Lung (tissue), 12 donors: Measurements from ENCODE around the gene PAGR1. TPM values are rescaled to one million over a fixed set of nuclear protein-coding genes. Genes with fewer than 3 reads are reported as not detected.
"Not testable (repeated sequence)": the region's sequence is repeated elsewhere in the genome, so short reads cannot be mapped to it uniquely, and the experiment has no call there.

Source experiments
- ATAC-seq: fragments of 200-7000 bp; cut with Tn5 transposase; one replicate; pipeline ENCODE4 v1.9.1; 2020; ENCODE audit warnings: moderate number of reproducible peaks; ENCODE audit not compliant: insufficient read depth, low FRiP score
- DNase-seq, 3 donors: peaks; one replicate each; pipeline ENCODE4 v3.0.0-alpha.2; 2013 to 2017
- H3K27ac ChIP-seq, 2 donors: one replicate each; pipeline ENCODE4 v1.5.1; 2013; ENCODE audit warnings: mild to moderate bottlenecking in 2 of 2, moderate library complexity in 2 of 2, control low read depth in 1 of 2, inconsistent platforms in 1 of 2, low read depth in 1 of 2, low read length in 1 of 2
- H3K27me3 ChIP-seq, 3 donors: one replicate each; pipeline ENCODE4 v1.5.1; 2013; ENCODE audit warnings: low read length in 2 of 3; ENCODE audit not compliant: control insufficient read depth in 3 of 3, insufficient read depth in 3 of 3
- H3K36me3 ChIP-seq, 4 donors: one replicate each; pipeline ENCODE4 v1.5.1; 2013; ENCODE audit warnings: low read length in 4 of 4, mild to moderate bottlenecking in 1 of 4, moderate library complexity in 1 of 4; ENCODE audit not compliant: control insufficient read depth in 4 of 4, insufficient read depth in 4 of 4
- H3K4me1 ChIP-seq, 5 donors: one replicate each; pipeline ENCODE4 v1.5.1; 2013; ENCODE audit warnings: low read length in 5 of 5, mild to moderate bottlenecking in 2 of 5, moderate library complexity in 1 of 5; ENCODE audit not compliant: control insufficient read depth in 5 of 5, insufficient read depth in 5 of 5
- H3K4me3 ChIP-seq: one replicate; pipeline ENCODE4 v1.5.1; 2013; ENCODE audit warnings: mild to moderate bottlenecking, control low read depth, moderate library complexity
- H3K9ac ChIP-seq, 2 donors: one replicate each; pipeline ENCODE4 v1.5.1; 2013; ENCODE audit warnings: low read length in 2 of 2, control low read depth in 1 of 2; ENCODE audit not compliant: insufficient read depth in 1 of 2
- H3K9me3 ChIP-seq, 4 donors: one replicate each; pipeline ENCODE4 v1.5.1; 2013; ENCODE audit warnings: low read length in 3 of 4, mild to moderate bottlenecking in 1 of 4, moderate library complexity in 1 of 4; ENCODE audit not compliant: control insufficient read depth in 4 of 4, insufficient read depth in 3 of 4
- WGBS, 2 donors: extraction: QIAGEN DNeasy Blood & Tissue Kit; methylation state at CpG; one replicate each; pipeline ENCODE4 v1.1.7; 2013; 5-methylcytosine and 5-hydroxymethylcytosine counted together
- polyA plus RNA-seq, 2 donors: library from polyadenylated mRNA; stranded (reverse); fragments of 200-250 nt; gene quantifications; one replicate each; pipeline ENCODE4 v1.2.1, GENCODE V29; 2013
- total RNA-seq, 2 donors: library from RNA; depleted of rRNA in 1 of 2; stranded (reverse); fragments of >200 nt in 1 of 2; gene quantifications; one replicate each; pipeline ENCODE4 v1.2.1, GENCODE V29; 2014 to 2021
- TF ChIP-seq, protein P1 (sequence below): IDR thresholded peaks from 2 replicates; pipeline ENCODE4 v1.5.1; 2012; ENCODE audit warnings: mild to moderate bottlenecking; ENCODE audit errors: control extremely low read depth, extremely low read depth
- donor health status: control.
- donor health status: control.
- donor health status: Bipolar disorder and iron deficiency.
- donor health status: healthy.
- donor health status: DM: yes; HTN: yes; CAD: no.

Gene PAGR1
- total and polyA plus RNA-seq, 4 donors = 18.4 to 43.2 (median 26.5) TPM

DNA sequence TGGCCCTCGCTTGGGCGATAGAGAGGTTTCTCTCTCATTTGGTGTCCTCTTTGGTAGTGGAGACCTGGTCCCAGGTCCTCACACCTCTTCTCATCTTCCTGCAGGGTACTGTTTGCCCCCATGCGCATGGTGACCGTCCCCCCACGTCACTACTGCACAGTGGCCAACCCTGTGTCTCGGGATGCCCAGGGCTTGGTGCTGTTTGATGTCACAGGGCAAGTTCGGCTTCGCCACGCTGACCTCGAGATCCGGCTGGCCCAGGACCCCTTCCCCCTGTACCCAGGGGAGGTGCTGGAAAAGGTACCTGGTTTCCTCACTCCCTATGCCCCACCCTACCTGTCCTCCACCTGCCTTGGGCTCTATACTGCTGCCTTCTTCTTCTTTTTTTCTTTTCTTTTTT lies 14.8 kb downstream of the PAGR1 start:
- Histone ChIP-seq H3K27me3 (no peaks in the 10 kb centered on the region), H3K9me3 (no peaks in the 10 kb centered on the region), H3K9ac (no peak overlapping the region), H3K4me1 (peaks cover 0 to 13% (median 0%) of the 10 kb centered on the region in 5 donors), H3K4me3 (no peak overlapping the region), H3K36me3 (peaks cover 0 to 47% (median 0%) of the 10 kb centered on the region in 4 donors), H3K27ac (no peak overlapping the region)
- no peak for ATAC-seq
- DNase-seq = no peak
- TF ChIP-seq, protein P1, sequence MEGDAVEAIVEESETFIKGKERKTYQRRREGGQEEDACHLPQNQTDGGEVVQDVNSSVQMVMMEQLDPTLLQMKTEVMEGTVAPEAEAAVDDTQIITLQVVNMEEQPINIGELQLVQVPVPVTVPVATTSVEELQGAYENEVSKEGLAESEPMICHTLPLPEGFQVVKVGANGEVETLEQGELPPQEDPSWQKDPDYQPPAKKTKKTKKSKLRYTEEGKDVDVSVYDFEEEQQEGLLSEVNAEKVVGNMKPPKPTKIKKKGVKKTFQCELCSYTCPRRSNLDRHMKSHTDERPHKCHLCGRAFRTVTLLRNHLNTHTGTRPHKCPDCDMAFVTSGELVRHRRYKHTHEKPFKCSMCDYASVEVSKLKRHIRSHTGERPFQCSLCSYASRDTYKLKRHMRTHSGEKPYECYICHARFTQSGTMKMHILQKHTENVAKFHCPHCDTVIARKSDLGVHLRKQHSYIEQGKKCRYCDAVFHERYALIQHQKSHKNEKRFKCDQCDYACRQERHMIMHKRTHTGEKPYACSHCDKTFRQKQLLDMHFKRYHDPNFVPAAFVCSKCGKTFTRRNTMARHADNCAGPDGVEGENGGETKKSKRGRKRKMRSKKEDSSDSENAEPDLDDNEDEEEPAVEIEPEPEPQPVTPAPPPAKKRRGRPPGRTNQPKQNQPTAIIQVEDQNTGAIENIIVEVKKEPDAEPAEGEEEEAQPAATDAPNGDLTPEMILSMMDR = no peak
- WGBS, 2 donors = 94 to 95% methylated on average over 11 of the region's 11 CpGs

DNA sequence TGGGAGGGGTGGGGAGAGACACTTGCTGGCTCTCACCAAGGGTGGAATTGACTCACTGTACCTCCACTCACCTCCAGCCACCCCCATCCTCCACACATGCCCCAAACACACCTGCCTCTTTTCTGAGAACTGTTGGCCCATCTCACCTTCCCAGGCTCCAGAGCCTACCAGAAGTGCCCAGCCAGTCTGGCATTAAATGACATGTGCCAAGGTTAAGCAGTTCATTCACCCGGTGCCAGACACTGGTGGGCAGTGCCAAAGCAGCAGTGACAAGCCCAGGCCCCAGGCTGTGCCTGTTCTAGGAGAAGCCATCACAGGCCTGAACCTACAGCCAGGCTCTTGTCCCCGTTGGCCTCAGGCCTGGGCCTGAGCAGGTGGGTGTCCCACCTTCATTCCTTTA lies 15.5 kb downstream of the PAGR1 start:
- peaks cover 0 to 47% (median 0%) of the 10 kb centered on the region in 4 donors for H3K36me3 ChIP-seq
- ATAC-seq = no peak
- H3K27me3 ChIP-seq = no peaks in the 10 kb centered on the region
- DNase-seq = no peak
- WGBS, 2 donors = 84 to 91% methylated on average over 2 of the region's 2 CpGs
- H3K9ac ChIP-seq = no peak overlapping the region
- TF ChIP-seq, protein P1 = no peak
- H3K9me3 ChIP-seq = no peaks in the 10 kb centered on the region
- H3K4me1 ChIP-seq = peaks cover 0 to 7% (median 0%) of the 10 kb centered on the region in 5 donors
- H3K4me3 ChIP-seq = no peak overlapping the region
- no peak overlapping the region for H3K27ac ChIP-seq

DNA sequence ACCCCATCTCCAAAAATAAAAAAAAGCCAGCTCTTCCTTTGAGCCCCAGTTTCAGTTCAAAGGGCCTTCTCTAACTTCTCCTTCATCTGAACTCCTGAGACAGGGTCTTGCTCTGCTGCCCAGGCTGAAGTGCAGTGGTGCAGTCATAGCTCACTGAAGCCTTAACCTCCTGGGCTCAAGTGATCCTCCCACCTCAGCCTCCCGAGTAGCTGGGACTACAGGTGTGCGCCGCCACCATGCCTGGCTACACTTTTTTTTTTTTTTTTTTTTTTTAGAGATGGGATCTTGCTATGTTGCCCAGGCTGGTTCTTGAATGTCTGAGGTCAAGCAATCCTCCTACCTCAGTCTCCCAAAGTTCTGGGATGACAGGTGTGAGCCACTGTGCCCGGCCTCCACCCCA lies 17.3 kb downstream of the PAGR1 start:
- not testable (repeated sequence) for DNase-seq

DNA sequence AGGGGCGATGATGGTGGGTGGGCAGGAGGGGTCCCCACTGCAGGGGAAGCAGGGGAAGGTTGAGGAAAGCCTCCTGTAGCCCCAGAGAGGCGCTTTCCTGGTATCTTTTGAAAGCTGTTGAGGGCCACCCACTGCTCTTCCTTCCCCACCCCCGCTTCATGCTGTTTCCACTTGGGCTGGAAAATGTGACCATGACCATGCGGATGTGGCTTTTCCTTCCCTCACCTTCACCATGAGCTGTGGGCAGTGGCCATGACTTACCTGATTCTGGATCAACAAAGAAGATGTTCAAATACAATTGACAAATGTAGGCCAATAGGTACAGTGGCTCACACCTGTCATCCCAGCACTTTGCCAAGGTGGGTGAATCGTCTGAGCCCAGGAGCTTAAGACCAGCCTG lies 18.1 kb downstream of the PAGR1 start:
- TF ChIP-seq, protein P1 = no peak
- H3K4me3 ChIP-seq = no peak overlapping the region
- WGBS, 2 donors = 94 to 96% methylated on average over 5 of the region's 5 CpGs
- no peak overlapping the region for H3K9ac ChIP-seq
- ATAC-seq (no peak), DNase-seq (no peak)
- no peak overlapping the region for H3K27ac ChIP-seq
- peaks cover 0 to 66% (median 0%) of the 10 kb centered on the region in 4 donors for H3K36me3 ChIP-seq
- peaks cover 0 to 2% (median 0%) of the 10 kb centered on the region in 5 donors for H3K4me1 ChIP-seq
- H3K9me3 ChIP-seq = no peaks in the 10 kb centered on the region
- H3K27me3 ChIP-seq = peaks cover 0 to 2% (median 0%) of the 10 kb centered on the region in 3 donors

More for the DNA sequence above, 17.3 kb downstream of the PAGR1 start:
- 97 to 100% methylated on average over 4 of the region's 4 CpGs for WGBS, 2 donors
- H3K9ac ChIP-seq, H3K4me3 ChIP-seq, H3K4me1 ChIP-seq, ATAC-seq, H3K27me3 ChIP-seq, H3K9me3 ChIP-seq, H3K27ac ChIP-seq: not testable (repeated sequence)
- H3K36me3 ChIP-seq = peaks cover 0 to 59% (median 0%) of the 10 kb centered on the region in 4 donors
